Osteocyte (in vitro differentiated cells): ENCODE data around the gene CHAT. TPM values are rescaled to one million over a fixed set of nuclear protein-coding genes. Genes with fewer than 3 reads are reported as not detected.

Experiments used
- DNase-seq: peaks from one replicate; pipeline ENCODE4 v3.0.0; 2021; ENCODE audit warnings: mixed read lengths; ENCODE audit not compliant: unreplicated experiment; ENCODE audit errors: extremely low spot score
- H3K27ac Mint-ChIP-seq: one replicate; pipeline ENCODE4 v1.8.0; 2021; ENCODE audit warnings: mild to moderate bottlenecking, mixed read lengths; ENCODE audit not compliant: unreplicated experiment
- H3K27me3 Mint-ChIP-seq: one replicate; pipeline ENCODE4 v1.8.0; 2021; ENCODE audit warnings: mixed read lengths; ENCODE audit not compliant: unreplicated experiment
- H3K36me3 Mint-ChIP-seq: one replicate; pipeline ENCODE4 v1.8.0; 2021; ENCODE audit warnings: mixed read lengths; ENCODE audit not compliant: unreplicated experiment
- H3K4me1 Mint-ChIP-seq: one replicate; pipeline ENCODE4 v1.8.0; 2021; ENCODE audit warnings: mixed read lengths; ENCODE audit not compliant: unreplicated experiment
- H3K4me3 Mint-ChIP-seq: one replicate; pipeline ENCODE4 v1.8.0; 2021; ENCODE audit warnings: mild to moderate bottlenecking, moderate library complexity, mixed read lengths; ENCODE audit not compliant: unreplicated experiment
- H3K9me3 Mint-ChIP-seq: one replicate; pipeline ENCODE4 v1.8.0; 2021; ENCODE audit warnings: mixed read lengths; ENCODE audit not compliant: unreplicated experiment
- CTCF ChIP-seq: fragments of 200-600 bp; sonication (generic); IDR thresholded peaks from 2 replicates; pipeline ENCODE4 v1.5.0; 2021; ENCODE audit warnings: antibody characterized with exemption, mild to moderate bottlenecking, moderate library complexity
- total RNA-seq: library from RNA; stranded (reverse); gene quantifications from 2 replicates; pipeline ENCODE4 v1.2.1, GENCODE V29; 2021

Gene CHAT
- total RNA-seq, 1 donor from 2014 or later: not detected

GRCh38 chr10:49611816-49612512 lies 1.9 kb upstream of the CHAT start:
- Mint-ChIP-seq H3K9me3 (no peaks in the 10 kb centered on the region), H3K36me3 (peaks cover 4% of the 10 kb centered on the region), H3K4me3 (no peak overlapping the region), H3K27ac (no peak overlapping the region), H3K4me1 (peaks cover 21% of the 10 kb centered on the region), H3K27me3 (peaks cover 78% of the 10 kb centered on the region)
- DNase-seq: no peak
- no peak for TF ChIP-seq CTCF

GRCh38 chr10:49612513-49613164 lies 1.2 kb upstream of the CHAT start:
- no peak overlapping the region for H3K4me3 Mint-ChIP-seq

GRCh38 chr10:49613165-49613881 lies 514 bp upstream of the CHAT start:
- Mint-ChIP-seq H3K9me3 (no peaks in the 10 kb centered on the region), H3K4me3 (no peak overlapping the region), H3K4me1 (peaks cover 18% of the 10 kb centered on the region), H3K27ac (no peak overlapping the region), H3K36me3 (peaks cover 4% of the 10 kb centered on the region), H3K27me3 (peaks cover 78% of the 10 kb centered on the region)
- DNase-seq: peak; percentile 70
- no peak for TF ChIP-seq CTCF

More at GRCh38 chr10:49612513-49613164, 1.2 kb upstream of the CHAT start:
- TF ChIP-seq CTCF: no peak
- peaks cover 4% of the 10 kb centered on the region for H3K36me3 Mint-ChIP-seq
- peaks cover 78% of the 10 kb centered on the region for H3K27me3 Mint-ChIP-seq
- DNase-seq: no peak
- no peaks in the 10 kb centered on the region for H3K9me3 Mint-ChIP-seq
- H3K4me1 Mint-ChIP-seq: peaks cover 18% of the 10 kb centered on the region
- H3K27ac Mint-ChIP-seq: no peak overlapping the region

- TF ChIP-seq CTCF: no peak
- no peaks in the 10 kb centered on the region for H3K9me3 Mint-ChIP-seq
- H3K27me3 Mint-ChIP-seq: peaks cover 78% of the 10 kb centered on the region
- H3K36me3 Mint-ChIP-seq: peaks cover 4% of the 10 kb centered on the region
- H3K4me1 Mint-ChIP-seq: peaks cover 13% of the 10 kb centered on the region
- DNase-seq: peak; percentile 79
- no peak overlapping the region for H3K27ac Mint-ChIP-seq
- no peak overlapping the region for H3K4me3 Mint-ChIP-seq
These were observed 683 bp downstream of the CHAT start for GRCh38 chr10:49614242-49615198.
